HuH-7.5 (cell line): ENCODE data around the gene PLCB1.
"Not testable (repeated sequence)": the region's sequence is repeated elsewhere in the genome, so short reads cannot be mapped to it uniquely, and the experiment has no call there.

ENCODE experiments used
- DNase-seq: peaks from one replicate; pipeline ENCODE4 v3.0.0; 2011; ENCODE audit warnings: low spot score

Gene PLCB1

DNA sequence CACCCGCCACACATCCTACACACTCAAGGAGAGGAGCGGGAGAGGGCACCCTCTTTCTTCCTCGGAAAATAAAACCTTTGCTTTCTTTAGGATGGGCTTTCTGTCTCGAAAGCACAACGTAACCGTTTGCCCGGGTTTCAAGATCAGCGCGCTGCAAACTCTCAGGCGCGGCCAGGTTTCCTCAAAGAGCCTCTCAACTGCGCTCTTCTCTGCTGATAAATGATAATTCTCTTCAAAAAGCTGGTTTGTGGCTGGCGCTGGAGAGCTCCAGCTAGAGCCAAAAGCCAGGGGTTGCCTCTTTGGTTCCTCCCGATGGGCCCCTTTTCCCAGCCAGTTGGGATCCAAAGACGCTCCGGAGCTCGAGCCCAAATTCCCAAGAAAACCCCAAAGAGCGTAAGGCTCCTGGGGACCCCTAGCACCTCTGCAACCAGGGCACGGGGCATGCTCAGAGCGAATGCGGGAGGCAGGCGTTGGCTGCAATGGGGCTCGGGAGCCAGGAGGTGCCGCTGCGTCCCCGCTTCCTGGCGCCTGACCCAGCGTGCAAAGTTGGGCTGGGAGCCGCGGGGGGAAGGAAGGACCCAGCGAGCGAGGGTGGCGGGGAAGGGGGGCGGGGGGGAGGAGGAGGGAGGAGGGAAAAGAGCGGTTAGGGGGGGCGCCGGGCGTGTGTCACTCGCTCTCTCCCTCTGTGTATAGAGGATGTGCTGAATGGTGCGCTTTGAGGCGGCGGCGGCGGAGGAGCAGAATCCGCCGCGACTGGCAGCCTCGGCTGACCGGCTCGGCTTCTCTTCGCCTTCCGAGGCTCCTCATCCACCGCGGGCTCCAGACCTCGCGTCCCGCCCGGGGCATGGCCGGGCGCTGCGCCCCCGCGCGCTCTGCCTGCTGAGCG, at the start of gene PLCB1:
TSS of gene PLCB1 (plus strand) at position 669 of the 886 bp plus-strand sequence. CDS start 386 bp downstream, outside the sequence.
- DNase-seq = peak; percentile 94

DNA sequence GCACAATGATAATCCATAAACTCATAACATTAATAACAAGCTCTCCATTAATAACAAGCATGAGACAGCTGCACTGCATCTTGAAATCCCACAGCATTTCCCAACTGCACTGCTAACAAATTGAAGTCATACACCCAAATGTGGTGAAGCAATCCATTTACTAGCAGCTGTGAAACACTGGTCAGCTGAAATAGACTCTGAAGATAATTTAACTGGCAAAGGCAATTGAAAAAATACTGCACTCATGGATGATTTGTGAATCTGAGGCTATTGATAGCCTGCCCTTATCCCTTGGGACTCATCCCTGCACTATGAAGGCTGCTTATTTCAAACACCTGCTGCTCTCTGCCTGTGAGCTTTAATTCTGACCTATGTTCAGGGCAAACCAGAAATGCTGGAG, 49.1 kb upstream of the PLCB1 start:
- no peak for DNase-seq

DNA sequence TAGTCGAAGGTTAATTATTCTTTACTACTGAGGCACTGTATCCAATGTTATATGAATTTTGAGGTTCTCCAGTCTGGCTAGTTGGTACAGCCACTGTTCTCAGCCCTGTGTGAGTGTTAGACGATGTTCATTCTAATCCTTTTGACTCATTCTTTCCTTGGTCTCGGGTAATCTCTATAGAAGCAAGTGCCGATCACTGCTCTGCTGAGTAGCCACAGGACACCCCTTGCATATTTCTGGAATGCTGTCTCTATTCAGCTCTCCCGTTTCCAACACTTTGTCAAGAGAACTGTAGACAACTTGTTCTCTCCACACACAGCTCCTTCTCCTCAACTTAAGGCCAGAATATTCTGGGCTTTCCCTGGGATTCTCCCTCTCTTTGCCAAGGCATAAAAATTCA, 42.4 kb upstream of the PLCB1 start:
- no peak for DNase-seq

DNA sequence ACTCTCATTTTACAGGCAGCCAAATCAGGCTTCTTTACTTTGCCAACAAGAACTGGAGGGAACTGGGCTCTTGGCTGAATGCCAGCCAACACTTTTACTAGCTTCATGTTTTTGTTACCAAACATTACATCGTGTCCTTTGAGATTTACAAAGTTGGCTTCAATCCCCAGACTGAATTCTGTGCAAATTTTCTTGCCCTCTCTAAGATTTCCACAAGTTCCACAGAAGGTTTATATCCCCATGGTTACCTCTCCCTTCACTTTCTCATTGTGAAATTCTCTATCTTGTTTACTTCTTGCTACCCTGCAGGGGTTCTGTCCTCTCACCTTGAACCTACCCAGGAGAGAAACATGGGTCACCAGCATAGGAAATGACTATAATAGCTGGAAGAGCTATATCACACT, 37.6 kb upstream of the PLCB1 start:
- DNase-seq = no peak

DNA sequence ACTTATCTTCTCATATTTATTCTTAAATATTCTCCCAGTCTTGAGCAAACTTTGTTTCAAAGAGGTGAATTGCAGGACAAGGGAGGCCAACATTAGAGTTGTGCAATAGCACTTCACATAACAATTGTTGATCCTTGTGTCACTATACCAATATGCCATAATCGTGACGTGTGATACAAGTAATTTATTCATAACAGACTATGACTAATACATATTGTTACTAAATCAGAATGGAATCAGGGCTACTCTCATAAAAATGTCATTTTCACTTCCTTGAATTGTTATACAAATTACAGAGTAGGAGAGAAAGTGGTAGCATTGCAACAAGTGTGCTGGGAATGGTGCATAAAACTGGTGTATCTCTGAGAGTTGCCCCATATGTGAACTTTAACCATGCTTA, 37.2 kb upstream of the PLCB1 start:
- no peak for DNase-seq

DNA sequence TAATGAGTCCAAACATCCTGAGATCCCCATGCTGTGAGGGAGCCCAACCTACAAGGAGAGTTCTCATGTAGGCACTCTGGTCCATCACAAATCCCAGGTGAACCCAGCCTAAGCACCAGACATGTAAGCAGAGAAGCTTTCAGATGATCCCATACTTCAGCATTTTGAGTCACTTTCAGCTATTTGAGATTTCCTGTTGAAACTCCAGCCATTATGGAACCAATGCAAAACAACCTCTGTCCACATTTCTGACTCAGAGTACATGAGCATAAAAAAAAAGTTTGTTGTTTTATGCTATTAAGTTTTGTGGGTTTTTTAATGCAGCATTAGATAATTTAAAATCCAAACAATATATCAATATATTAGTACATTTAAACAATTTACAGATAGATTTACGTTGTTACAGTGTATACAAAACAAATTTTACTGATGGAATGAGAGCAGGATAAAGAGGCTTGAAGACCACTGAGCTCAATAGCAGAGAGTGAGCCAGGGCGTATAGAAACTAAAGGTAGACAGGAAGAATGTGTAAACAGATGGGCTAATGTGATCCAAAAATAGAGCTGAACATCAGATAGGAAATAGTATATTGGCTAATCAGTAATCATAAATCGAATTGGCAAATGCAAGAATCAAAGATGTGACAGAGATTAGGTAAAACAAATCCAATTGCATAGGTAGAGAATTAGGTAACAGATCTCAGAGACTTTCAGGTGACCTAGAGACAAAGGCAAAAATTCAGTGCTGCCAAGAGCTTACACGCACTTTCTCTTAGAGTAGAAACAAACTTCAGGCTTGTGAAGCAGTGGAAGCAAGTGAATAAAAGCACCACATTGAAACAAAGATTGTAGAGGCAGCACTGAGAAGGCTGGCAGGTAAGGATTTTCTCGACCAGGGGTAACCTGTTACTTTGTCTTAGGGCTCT, 36.2 kb upstream of the PLCB1 start:
- no peak for DNase-seq

DNA sequence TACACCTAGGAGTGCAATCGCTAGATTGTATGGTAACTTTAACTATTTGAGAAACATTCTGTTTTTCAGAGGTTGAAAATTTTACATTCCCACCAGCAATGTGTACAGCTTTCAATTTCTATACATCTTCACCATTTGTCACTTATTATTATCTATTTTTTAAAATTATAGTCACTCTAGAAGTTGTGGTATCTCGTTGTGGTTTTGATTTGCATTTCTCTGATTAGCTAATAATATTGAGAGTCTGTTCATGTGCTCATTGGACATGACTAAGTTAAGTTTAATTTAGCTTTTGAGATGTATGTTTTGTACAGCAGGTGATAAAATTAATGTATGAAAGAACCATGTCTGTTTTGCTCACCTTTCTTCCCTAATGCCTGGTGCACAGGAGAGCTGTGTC, 34.8 kb upstream of the PLCB1 start:
- DNase-seq = no peak

DNA sequence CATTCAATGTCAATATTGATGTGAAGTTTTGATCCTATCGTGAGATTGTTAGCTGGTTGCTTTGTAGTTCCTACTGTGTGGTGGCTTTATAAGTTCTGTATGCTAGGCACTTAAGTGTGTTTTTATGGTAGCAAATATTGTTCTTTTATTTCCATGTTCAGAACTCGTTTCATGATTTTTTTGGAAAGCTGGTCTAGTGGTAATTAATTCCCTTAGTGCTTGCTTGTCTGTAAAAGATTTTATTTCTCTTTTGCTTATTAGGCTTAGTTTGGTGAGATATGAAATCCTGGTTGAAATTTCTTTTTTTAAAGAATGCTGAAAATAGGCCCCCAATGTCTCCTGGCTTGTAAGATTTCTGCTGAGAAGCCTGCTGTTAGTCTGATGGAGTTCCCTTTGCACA, 27.8 kb upstream of the PLCB1 start:
- no peak for DNase-seq

DNA sequence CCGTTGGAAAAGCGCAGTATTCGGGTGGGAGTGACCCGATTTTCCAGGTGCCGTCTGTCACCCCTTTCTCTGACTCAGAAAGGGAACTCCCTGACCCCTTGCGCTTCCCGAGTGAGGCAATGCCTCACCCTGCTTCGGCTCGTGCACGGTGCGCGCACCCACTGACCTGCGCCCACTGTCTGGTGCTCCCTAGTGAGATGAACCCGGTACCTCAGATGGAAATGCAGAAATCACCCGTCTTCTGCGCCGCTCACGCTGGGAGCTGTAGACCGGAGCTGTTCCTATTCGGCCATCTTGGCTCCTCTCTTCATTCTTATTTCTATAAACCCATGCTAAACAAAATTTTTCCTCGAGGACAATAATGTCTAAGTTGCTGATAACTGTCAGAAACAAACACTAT, 17.5 kb upstream of the PLCB1 start:
- DNase-seq = not testable (repeated sequence)

DNA sequence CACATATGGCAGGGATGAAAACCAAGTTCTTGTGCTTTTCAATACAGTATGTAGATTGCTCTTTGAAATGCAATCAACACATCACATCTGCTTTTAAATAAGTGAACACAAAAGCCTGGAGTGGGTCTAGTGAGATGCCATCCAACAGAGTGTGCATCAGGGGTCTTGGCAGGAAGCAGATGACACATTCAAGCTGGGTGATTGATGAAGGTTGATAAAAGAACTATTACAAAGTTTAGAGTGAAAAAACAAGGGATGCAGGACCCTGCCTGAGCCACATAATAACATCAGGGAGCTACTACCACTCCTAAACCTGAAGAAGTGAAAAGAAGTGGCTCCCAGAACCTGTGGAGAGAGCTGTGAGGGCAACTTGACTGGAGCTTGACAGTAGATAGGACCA, 16.6 kb upstream of the PLCB1 start:
- DNase-seq = no peak

DNA sequence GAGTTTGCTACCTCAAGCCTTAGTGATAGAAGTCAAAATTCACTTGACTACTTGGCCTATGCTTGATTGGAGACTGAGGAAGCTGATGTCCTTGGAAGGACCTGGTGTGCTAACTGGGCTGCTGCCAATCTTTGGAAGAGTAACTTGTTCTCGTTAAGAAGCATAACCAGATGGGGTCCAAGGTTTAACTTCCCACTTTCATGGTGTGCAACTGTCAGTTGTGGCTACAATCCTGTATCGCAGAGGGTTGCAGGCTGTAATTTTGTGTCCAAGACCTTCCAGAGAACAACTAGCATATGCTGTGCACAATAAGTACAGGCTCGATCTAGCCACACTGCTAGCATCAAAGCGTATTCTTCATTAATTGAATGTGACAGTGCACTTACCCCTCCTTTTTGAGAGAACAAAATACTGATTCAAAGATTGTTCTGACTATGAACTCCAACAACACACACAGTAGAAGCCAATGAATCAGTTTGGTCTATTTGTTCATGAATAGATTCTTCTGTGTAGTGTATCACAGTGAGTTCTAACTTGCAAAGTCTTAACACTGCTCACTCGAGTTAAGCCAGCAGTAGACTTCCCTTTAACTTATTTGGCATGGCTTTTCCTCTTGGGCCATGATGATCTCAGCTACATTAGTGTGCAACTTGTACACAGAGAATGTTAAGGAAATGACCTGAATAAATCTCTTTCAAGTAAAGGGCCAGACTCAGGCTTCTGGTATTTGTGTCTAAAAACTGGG, 15.8 kb upstream of the PLCB1 start:
- no peak for DNase-seq

DNA sequence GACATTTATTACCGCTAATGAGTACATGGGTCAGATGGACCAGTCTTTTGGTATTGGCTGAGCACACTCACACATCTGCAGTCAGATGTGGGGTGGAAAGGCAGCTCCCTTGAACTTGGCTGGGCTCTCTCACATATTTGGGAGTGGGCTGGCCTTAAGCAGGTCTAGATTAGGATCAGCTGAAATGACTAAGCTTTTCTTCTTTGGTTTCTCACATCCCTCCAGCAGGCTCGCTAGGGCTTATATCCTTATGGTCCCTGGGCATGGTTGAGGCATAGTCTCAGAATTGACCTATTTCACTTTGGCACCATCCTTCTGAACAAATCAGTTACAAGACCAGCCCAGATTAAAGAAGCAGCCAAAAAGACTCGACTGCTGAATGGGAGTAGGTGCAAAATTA, 14.4 kb upstream of the PLCB1 start:
- no peak for DNase-seq

DNA sequence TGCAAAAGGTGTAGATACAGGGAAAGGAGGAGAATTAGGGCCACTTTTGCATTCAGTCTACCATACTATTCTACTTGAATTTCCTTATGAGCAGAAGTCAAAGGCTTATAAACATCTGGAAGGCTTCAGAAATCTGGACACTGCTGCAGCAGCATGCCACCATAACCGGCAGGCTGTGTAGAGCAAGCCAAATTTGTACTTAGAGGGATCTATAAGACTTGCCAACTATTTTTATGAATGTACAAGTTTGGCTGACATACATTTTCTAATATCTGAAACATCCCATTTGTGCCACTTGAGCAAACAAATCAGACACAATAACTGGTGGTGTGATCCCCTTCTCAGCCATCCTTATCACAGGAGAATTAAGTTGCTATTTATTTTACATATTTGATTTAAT, 14.0 kb upstream of the PLCB1 start:
- DNase-seq = no peak

DNA sequence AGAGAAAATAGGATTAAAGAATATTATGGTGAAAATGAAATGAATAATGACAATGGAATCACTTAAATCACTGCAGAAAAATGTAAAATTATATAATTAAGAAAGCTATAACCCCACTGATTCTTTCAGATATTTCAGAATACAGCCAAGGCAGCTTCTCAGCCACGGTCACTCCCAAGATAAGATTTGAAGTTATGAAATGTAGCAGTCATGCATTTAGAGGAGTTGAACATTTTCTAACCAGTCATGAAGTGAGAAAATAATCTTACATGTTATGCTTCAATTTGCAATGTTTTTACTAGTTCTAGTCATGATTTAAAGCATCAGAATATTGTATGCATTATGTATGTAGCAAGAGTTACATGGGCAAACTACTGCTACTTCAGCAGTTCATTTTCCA, 13.3 kb upstream of the PLCB1 start:
- DNase-seq = no peak

DNA sequence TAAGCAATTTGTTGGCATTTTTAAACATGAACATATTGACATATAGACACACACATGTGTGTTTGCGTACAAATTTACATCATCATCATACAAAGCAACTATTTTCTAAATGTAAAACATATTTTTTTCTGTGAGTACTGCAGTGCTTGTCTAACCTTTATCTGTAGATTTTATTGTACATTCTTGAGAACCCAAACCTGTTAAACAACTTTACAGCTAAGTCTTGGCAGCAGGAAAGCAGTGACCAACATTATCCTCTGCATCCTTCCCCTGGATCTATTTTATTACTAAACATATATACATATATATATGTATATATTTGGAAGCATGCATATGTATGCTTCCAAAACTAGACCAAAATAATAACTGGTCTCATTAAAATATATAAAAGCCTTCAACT, 10.4 kb upstream of the PLCB1 start:
- no peak for DNase-seq

DNA sequence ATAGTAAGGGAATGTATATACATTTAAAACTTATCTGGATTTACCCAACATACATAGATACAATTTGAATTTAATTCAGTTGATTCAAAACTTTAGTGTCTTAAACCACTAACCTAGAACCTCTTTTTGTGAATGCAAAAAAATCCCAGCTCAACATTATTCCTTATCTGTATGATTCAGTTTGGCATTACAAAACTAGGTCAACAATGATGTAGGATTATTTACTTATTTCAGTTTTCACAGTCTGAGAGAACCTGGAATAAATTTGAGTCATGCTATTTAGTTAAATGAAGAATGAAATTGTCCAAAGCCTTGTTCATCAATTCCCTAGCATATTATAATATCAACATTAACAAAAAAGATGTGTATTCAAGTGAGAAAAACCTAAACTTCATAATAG, 7.4 kb upstream of the PLCB1 start:
- no peak for DNase-seq

DNA sequence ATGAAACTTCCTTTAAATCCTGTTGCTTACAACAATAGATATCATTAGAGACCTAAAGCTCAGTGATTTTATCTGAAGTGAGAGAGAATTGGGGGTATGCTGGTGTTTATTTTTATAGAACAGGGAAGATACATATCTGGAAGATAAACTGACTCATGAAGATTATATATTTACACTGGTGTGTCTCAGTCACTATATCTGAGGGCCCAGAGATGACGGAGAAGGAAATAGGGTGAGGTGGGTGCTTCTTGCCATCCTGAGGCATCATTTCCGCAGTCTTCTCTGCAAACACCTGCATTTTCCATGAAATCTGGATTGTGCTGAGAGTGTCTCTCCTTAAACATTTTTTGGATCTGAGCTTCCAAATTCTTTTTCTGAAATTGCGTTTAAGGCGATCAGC, 5.9 kb upstream of the PLCB1 start:
- DNase-seq = no peak

DNA sequence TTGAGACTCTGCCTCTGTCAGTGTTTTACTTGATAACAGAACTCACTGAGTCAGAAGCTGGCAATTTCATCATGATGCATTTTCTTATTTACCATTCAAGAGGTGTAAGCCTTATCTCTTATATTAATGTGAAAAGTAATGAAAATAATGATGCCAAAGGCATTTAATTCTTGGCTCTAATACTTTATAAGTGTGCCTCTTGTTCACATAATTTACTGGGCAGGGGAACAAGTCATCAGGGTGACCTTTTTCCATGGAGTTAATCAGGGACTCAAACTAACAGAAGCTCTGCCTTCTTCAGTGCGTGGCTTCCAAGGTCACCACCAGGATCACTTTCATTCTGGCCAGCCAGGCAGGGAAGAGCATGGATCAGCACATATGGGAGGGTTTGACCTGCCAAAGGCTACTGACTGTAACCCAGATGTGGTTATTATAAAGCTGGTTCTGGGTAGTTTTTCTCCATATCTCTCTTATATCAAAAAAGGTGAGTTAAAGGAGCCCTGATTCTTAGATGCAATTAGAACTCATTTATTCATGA, 5.2 kb upstream of the PLCB1 start:
- DNase-seq = no peak

DNA sequence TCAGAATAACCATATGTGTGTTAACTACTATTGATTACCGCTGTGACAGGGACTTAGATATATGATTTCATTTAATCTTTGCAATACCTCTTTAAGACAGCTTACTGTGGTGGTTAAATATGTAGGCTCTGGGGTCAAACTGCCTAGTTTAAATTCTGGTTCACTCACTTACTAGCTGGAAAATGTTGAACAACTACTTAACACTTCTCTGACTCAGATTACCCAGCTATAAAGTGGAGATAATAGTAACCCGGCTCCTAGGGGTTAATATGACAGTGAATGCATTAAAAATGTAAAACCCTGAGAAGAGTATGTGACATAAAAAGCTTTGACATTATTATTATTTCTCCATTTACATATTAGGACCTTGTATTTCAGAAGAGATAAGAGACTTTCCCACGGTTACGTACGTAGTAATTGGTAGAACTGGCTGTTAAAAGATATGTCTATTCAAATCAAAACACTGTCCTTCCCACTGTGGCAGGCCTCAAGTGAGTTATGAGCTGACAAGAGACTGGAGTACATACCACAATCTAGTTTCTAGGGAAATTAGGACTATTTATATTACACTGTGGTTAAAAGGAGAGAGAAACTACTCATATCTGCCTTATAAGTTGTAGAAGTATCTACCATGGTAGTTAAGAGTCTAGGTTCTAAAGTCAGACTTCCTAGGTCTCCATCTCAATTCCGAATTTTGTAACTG, 4.4 kb upstream of the PLCB1 start:
- DNase-seq = no peak

DNA sequence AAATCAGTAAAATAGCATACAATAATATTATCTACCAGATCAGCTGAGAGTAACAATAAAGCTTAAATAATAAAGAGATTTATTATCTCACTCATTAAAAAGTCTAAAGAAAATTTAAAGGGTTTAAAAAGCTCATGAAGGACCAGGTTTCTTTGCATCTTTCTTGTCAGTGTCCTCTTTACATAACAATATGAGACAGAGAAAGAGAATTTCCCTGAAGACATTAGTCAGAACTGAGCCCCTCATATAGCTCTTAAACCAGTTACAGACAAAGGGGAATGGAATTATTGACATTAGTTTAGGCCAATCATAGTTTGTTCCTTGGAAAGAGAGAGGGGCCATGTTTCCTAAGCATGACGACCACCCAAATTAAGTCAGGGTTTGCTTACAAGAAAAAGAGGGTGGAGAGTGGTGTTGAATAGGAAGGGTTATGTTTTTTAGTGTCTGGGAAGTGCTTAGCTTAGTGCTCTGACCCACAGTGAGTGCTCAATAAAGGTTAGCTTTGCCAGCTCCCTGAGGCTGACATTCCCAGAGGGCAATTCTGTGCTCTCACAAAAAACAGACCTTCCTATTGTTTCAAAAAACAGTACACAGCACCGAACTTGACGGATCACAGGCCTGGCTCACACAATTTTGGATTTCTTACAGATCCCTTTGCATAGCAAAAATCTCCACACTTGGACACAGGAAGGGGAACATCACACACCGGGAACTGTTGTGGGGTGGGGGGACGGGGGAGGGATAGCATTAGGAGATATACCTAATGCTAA, 3.6 kb upstream of the PLCB1 start:
- no peak for DNase-seq
